ENCODE measurements around the gene WFIKKN2.
A peak's percentile ranks its signal among the peaks of the same experiment; 100 is the strongest.
"Not testable (repeated sequence)": the region's sequence is repeated elsewhere in the genome, so short reads cannot be mapped to it uniquely, and the experiment has no call there.

The WFIKKN2 gene

DNA sequence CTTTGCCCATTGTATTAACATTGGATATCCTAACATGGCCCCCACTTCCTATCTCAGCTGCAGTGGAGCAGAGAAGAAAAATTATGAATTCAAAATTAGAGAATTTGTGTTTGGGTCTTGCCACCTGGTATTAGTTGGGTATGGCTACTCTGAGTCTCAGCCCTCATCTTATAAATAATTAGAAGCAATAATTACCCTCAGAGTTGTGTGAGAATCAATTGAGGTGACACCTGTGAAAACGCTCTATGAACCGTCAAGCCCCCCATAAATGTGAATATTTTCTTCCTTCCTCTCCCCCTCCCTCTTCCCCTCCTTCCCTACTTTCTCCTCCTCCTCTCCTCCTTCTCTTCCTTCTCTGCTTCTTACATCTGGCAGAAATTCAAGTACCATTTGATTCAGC lies 39.7 kb downstream of the WFIKKN2 start:
- no peak for DNase-seq (ENCODE audit: low read depth)

DNA sequence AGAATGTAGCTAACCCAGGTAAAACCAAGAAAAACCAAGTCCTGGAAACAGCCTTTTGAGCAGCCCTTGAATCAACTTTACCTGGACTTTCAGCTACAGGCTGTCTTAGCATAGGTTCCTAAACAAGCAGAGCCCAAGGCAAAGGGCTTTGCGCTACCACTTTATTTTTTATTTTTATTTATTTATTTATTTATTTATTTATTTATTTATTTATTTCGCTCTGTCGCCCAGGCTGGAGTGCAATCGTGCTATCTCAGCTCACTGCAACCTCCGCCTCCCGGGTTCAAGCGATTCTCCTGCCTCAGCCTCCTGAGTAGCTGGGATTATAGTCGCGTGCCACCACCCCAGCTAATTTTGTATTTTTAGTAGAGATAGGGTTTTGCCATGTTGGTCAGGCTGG lies 41.7 kb downstream of the WFIKKN2 start:
- not testable (repeated sequence) for DNase-seq (ENCODE audit: low read depth)

DNA sequence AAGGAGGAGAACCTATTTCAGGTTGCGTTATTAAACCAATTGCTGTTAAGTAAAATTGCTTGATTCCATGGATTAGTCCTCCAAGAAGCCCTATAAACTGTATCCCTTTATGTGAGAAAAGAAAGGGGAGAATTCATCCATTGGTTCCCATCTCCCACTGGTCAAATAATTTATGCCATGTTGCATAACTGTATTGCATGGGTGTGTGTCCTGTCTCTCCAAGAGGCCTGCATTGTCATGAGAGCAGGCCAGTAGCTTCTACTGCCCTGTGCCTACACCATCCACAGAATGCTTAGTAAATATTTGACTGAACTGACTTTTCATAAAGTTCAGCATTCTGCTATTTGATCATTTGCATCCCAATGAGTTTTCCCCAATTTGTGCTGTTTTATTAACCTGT lies 42.5 kb downstream of the WFIKKN2 start:
- no peak for DNase-seq (ENCODE audit: low read depth)

DNA sequence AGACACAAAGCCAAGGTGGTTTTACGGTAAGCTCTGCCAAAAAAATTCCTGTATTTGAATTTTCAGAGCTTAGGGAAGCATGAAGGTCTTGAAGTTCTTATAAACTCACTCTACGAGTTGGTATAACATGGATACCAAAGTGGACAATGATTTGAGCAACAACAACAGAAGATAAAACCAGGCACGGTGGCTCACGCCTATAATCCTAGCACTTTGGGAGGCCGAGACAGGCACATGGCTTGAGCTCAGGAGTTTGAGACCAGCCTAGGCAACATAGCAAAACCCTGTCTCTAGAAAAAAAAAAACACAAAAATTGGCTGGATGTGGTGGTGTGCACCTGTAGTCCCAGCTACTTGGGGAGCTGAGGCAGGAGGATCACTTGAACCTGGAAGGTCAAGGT lies 43.7 kb downstream of the WFIKKN2 start:
- DNase-seq (ENCODE audit: low read depth) = no peak

DNA sequence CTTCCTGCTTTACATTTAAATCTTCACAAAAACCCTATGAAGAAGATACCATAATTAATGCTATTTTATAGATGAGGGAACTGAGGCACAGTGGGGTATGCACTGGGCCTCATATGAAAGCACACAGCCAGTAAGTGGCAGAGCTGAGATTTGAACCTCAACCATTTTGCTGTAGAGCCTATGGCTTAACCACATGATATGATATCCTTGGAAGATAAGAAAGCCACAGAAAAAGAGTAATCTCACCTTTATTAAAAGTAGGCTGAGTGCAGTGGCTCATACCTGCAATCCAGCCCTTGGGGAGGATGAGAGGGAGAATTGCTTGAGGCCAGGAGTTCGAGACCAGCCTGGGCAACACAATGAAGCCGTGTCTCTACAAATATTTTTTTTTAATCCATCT lies 45.8 kb downstream of the WFIKKN2 start:
- DNase-seq (ENCODE audit: low read depth) = no peak

DNA sequence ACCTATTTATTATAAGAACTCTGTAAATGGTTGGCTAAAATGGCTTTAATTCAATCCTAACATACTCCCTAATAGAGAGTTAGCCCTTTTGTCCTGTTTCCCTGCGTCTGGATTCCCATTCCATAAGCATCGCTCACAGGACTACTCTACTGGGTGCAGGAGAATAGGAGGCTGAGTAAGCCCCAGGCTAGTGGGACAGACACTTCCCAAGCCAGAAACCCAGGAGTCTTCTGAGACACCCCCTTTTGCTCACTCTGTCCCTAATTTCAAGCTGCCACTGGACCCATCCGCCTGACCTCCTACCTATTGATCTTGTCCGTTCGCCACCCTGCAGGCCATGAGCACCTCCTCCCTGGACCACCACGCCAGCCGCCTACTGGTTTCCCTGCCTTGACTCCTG lies 47.5 kb downstream of the WFIKKN2 start:
- peak; percentile 49 for DNase-seq (ENCODE audit: low read depth)

DNA sequence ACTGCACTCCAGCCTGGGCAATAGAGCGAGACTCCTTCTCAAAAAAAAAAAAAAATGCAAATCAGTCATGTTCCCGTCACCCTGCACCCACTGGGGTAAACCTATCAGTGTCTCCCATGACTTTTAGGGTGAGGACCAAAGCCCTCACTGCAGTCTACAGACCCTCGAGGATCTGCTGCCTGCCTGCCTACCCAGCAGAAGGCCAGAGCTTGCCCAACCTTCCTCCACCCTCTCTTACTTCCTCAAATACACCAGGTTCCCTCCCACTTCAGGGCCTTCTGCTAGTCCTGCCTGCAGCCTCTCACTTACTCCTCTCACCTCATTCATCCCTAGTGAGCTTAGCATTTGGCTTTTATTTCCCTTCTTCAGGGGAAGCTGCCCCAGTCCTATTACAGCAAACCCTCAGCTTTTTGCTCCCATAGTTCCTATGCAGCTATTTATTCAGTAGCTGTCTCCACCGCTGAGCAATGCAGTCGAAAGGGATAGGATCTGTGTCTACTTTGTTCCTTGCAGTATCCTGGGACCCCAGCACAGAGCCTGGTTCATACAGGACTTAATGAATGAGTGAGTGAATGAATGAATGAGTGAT lies 48.6 kb downstream of the WFIKKN2 start:
- DNase-seq (ENCODE audit: low read depth) = peak; percentile 42

DNA sequence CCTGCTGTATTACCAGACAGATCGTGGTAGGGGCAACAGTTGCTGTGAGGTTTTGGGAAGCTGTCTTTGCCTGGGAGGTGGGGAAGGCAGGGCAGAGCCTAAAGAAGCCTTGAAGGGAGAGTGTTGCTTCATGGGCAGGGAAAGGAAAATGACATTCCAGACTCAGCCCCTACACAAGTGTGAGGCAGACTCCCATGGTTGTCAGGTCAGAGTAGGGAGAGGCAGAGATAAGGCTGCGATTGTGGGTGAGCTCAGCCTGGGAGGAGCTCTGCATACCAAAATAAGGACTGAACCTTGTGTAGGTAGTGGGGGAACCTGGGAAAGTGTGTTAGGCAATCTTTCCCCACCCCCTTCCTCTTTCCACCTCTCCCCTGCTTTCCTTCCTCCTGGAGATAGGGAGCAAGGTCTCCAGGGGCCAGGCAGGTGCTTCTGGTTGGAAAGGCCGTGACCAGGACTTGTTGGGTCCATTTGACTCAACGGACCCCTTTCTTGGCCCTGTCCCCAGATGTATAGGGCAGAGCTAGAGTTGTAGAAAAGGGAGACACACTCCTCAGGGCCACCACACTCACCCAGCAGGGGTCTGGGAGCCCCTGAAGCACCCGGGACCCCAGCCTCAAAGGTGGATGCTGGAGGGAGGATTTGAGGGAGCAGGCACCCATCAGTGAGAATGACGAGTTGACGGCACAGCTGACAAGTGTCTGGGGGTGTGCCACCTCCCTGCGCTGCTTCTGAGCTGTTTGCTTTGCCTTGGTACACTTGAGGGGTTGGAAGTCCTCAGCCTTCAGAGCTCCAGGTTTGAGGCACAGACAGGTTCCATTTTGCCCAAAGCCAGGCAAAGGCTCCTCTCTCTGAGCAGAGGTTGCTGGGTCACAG lies 49.3 kb downstream of the WFIKKN2 start:
- peak; percentile 89 for DNase-seq (ENCODE audit: low read depth)

DNA sequence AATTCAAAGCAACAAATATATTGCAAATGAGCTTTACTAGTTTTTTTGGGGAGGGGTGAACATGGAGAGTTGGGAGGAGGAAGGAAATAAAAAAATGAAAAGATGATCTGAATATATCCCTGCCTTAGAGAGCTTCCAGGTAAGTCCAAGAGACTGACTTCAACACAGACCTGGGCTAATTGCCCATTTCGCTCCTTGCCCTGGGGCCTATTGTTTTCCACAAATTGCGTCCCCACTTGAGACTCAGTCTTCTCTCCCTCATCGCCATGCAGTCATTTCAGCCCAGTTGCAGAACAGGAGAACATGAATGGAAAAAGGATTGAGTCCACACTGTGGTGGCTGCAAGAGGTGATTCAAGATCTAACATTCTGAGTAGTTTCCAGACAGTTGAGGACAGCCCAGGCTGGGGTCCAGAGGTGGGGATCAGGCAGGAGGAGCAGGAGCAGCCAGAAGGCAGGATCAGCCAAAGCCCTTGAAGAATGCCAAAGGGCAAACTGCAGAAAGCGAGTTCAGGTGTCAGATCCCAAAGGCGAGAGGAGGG lies 52.4 kb downstream of the WFIKKN2 start:
- no peak for DNase-seq (ENCODE audit: low read depth)

DNA sequence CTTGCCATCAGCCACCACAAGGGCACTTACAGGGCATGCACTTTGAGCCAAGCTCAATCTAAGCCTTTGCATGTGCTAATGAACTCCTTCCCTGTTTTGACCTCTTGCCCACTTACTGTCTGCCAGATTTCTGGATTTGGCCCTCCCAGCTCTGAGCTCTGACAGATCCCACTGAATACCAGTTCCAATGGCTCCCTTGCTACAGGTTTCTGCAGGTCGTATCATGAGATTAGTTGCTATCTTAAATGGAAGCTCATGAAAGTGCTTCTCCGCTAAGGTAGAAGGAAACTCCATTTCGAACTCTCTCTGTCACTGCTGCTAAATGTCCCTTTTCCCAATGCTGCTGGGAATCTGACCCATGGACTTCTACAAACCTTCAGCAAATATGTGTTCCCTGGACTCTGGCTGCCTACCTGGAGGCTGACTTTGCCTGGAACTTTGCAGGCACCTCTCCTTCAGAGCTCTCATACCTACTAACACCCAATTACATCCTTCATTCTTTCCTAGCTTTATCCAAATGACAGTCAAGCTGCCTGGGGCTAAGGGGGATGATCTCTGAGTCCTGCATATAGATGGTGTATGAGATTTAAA lies 54.2 kb downstream of the WFIKKN2 start:
- DNase-seq (ENCODE audit: low read depth) = no peak

DNA sequence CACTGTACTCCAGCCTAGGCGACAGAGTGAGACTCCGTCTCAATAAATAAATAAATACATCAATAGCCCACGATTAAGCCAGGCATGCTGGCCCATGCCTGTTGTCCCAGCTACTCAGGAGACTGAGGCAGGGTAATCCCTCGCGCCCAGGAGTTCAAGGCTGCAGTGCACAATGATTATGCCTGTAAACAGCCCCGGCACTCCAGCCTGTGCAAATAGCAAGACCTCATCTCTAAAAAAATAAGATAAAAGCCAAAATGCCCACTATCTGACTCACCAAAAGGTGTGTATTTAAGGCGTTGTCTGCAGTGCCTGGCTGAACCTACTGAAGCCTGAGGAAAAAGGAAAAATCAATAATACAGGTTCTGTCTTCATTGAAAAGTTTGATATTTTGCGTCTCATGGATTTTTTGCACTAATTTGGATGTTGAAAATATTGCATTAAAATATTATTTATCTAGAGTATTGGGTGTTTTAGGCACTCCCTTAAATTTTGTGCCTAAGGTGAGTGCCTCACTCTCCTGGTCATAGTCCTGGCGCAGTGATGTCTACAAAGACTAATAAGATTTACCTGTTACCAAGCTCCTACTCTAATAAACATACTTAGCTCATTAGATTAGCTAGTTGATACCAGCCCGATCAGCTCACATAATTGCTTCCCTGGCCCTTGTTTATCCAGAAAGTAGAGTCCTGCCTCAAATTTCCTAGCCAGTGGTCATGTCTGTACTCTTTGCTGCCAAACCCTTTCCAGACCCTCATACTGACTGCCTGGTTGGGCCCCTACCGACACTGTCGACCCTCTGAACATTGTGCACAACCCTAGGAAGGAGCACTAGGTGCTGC lies 55.5 kb downstream of the WFIKKN2 start:
- no peak for DNase-seq (ENCODE audit: low read depth)

DNA sequence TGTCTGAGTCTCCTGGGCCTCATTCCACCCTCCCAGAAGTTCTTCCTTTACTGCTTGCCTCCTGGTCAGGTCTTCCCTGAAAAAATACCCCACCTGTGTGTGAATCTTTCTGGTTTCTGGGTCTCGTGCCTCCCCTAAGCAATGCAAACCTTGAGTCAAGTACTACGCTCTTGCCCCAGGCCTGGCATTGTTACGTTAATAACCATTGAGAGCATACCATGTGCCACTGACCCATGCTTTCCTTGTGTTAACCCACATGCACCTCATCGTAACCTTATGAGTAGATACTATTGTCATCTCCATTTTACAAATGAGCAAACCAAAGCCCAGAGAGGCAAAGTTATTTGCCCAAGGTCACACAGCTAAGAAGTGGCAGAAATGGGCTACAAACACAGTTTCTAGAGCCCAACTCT lies 56.2 kb downstream of the WFIKKN2 start:
- DNase-seq (ENCODE audit: low read depth) = no peak

Measured in amniotic epithelial cell (primary cell).